Karpas-422 (cell line): ENCODE data around the gene CCDC78. TPM values are rescaled to one million over a fixed set of nuclear protein-coding genes. Genes with fewer than 3 reads are reported as not detected.
"Not testable (repeated sequence)": the region's sequence is repeated elsewhere in the genome, so short reads cannot be mapped to it uniquely, and the experiment has no call there.

ENCODE experiments used
- DNase-seq: peaks from one replicate; pipeline ENCODE4 v3.0.0-alpha.2; 2015
- H2AFZ ChIP-seq: fragments of 200-600 bp; sonication (generic); 2 replicates; pipeline ENCODE4 v1.6.1; 2014; ENCODE audit warnings: antibody characterized with exemption, low read length, mixed read lengths
- H3K27ac ChIP-seq: fragments of 200-600 bp; sonication (generic); 2 replicates; pipeline ENCODE4 v1.5.1; 2014; ENCODE audit warnings: mild to moderate bottlenecking, low read length, moderate library complexity
- H3K27me3 ChIP-seq: fragments of 200-600 bp; sonication (generic); 2 replicates; pipeline ENCODE4 v1.6.1; 2014; ENCODE audit warnings: low read length, mixed read lengths
- H3K36me3 ChIP-seq: fragments of 200-600 bp; sonication (generic); 2 replicates; pipeline ENCODE4 v1.6.1; 2014; ENCODE audit warnings: low read length, mixed read lengths; ENCODE audit not compliant: insufficient read depth
- H3K4me1 ChIP-seq: fragments of 200-600 bp; sonication (generic); 2 replicates; pipeline ENCODE4 v1.6.1; 2014; ENCODE audit warnings: mild to moderate bottlenecking, low read length, mixed read lengths
- H3K4me2 ChIP-seq: fragments of 200-600 bp; sonication (generic); 2 replicates; pipeline ENCODE4 v1.6.1; 2014; ENCODE audit warnings: low read length, low read depth, mild to moderate bottlenecking; ENCODE audit not compliant: poor library complexity, severe bottlenecking
- H3K4me3 ChIP-seq: fragments of 200-600 bp; sonication (generic); 2 replicates; pipeline ENCODE4 v1.5.1; 2014; ENCODE audit warnings: mild to moderate bottlenecking, antibody characterized with exemption, low read length, mixed read lengths
- H3K79me2 ChIP-seq: fragments of 200-600 bp; sonication (generic); 2 replicates; pipeline ENCODE4 v1.6.1; 2014; ENCODE audit warnings: mild to moderate bottlenecking, low read length, mixed read lengths
- H3K9ac ChIP-seq: fragments of 200-600 bp; sonication (generic); 2 replicates; pipeline ENCODE4 v1.6.0; 2014; ENCODE audit warnings: low read length
- H3K9me2 ChIP-seq: fragments of 200-600 bp; sonication (generic), shearing (Covaris generic); replicated peaks from 2 replicates; pipeline ENCODE4 v1.6.0; 2014; ENCODE audit warnings: mild to moderate bottlenecking, low read length, moderate library complexity; ENCODE audit not compliant: insufficient read depth
- H3K9me3 ChIP-seq: fragments of 300-700, 200-600 bp; sonication (generic); 2 replicates; pipeline ENCODE4 v1.6.1; 2014; ENCODE audit warnings: low read length, mixed read lengths
- H4K20me1 ChIP-seq: fragments of 200-600 bp; sonication (generic); 2 replicates; pipeline ENCODE4 v1.6.1; 2014; ENCODE audit warnings: mild to moderate bottlenecking, antibody characterized with exemption, low read length, low read depth; ENCODE audit not compliant: insufficient read depth
- total RNA-seq: library from RNA; depleted of rRNA; stranded (reverse); fragments of >200 nt; shearing (Covaris generic); gene quantifications from 2 replicates; pipeline ENCODE4 v1.2.3, GENCODE V29; 2014; ENCODE audit warnings: low replicate concordance

The CCDC78 gene
- total RNA-seq, 1 experiment from 2014 or later, result 29.4 TPM

- peaks cover 31% of the 10 kb centered on the region for H4K20me1 ChIP-seq
- H2AFZ ChIP-seq, result no peak overlapping the region
- H3K9me2 ChIP-seq, result no peaks in the 10 kb centered on the region
- DNase-seq, result no peak
- H3K36me3 ChIP-seq, result no peaks in the 10 kb centered on the region
- H3K27ac ChIP-seq, result peak overlapping the region; percentile 63
- H3K4me1 ChIP-seq, result peaks cover 52% of the 10 kb centered on the region
- H3K9ac ChIP-seq, result peak overlapping the region; percentile 84
- no peaks in the 10 kb centered on the region for H3K9me3 ChIP-seq
- peak overlapping the region; percentile 70 for H3K4me2 ChIP-seq
- peaks cover 7% of the 10 kb centered on the region; the same call in 1 of the 2 replicates for H3K79me2 ChIP-seq
- H3K4me3 ChIP-seq, result peak overlapping the region; percentile 81
- no peaks in the 10 kb centered on the region for H3K27me3 ChIP-seq
These were observed 10.1 kb downstream of the CCDC78 start for GRCh38 chr16:716200-716568.

GRCh38 chr16:715477-716199, 10.6 kb downstream of the CCDC78 start:
- H3K9ac ChIP-seq, result peak overlapping the region; percentile 84
- peak; percentile 74 for DNase-seq
- peak overlapping the region; percentile 63 for H3K27ac ChIP-seq
- no peaks in the 10 kb centered on the region for H3K9me2 ChIP-seq
- H3K79me2 ChIP-seq, result peaks cover 7% of the 10 kb centered on the region; the same call in 1 of the 2 replicates
- no peaks in the 10 kb centered on the region for H3K36me3 ChIP-seq
- H3K4me2 ChIP-seq, result peak overlapping the region; percentile 70
- H3K9me3 ChIP-seq, result no peaks in the 10 kb centered on the region
- H3K4me1 ChIP-seq, result peaks cover 52% of the 10 kb centered on the region
- peaks cover 31% of the 10 kb centered on the region for H4K20me1 ChIP-seq
- no peak overlapping the region for H2AFZ ChIP-seq
- no peaks in the 10 kb centered on the region for H3K27me3 ChIP-seq
- H3K4me3 ChIP-seq, result peak overlapping the region; percentile 81

- no peaks in the 10 kb centered on the region for H3K9me2 ChIP-seq
- peak within 1 kb of the TSS; percentile 70 for H3K4me2 ChIP-seq
- H3K36me3 ChIP-seq, result no peaks in the 10 kb centered on the region
- peak; percentile 96 for DNase-seq
- H3K9me3 ChIP-seq, result no peaks in the 10 kb centered on the region
- peaks cover 37% of the 10 kb centered on the region for H4K20me1 ChIP-seq
- peaks cover 50% of the 10 kb centered on the region for H3K4me1 ChIP-seq
- H3K27ac ChIP-seq, result peak within 1 kb of the TSS; percentile 63
- H3K9ac ChIP-seq, result peak within 1 kb of the TSS; percentile 84
- H2AFZ ChIP-seq, result 0 out of 2 replicates have a peak within 1 kb of the TSS, but pooled peaks have one; percentile 14
- peaks cover 4% of the 10 kb centered on the region; the same call in 1 of the 2 replicates for H3K79me2 ChIP-seq
- peak within 1 kb of the TSS; percentile 81 for H3K4me3 ChIP-seq
- no peaks in the 10 kb centered on the region for H3K27me3 ChIP-seq
These were observed 11.4 kb downstream of the CCDC78 start, which contains the start of gene METRN for GRCh38 chr16:714558-715476. Gene METRN, plus strand, starts transcription at chr16:715118. Its CDS starts 172 bp downstream, at chr16:715290.

GRCh38 chr16:714079-714478, 12.2 kb downstream of the CCDC78 start:
- Histone ChIP-seq H3K27me3 (no peaks in the 10 kb centered on the region), H2AFZ (no peak overlapping the region)

GRCh38 chr16:712740-713250, 13.4 kb downstream of the CCDC78 start:
- not testable (repeated sequence) for H3K27me3 ChIP-seq, H3K79me2 ChIP-seq, H2AFZ ChIP-seq, H3K27ac ChIP-seq, H3K4me3 ChIP-seq, H3K36me3 ChIP-seq, H3K9me3 ChIP-seq, H3K9me2 ChIP-seq, H3K9ac ChIP-seq, H3K4me2 ChIP-seq
- peaks cover 39% of the 10 kb centered on the region for H3K4me1 ChIP-seq
- DNase-seq, result peak; percentile 78
- peaks cover 35% of the 10 kb centered on the region for H4K20me1 ChIP-seq

More at GRCh38 chr16:714079-714478, 12.2 kb downstream of the CCDC78 start:
- no peak overlapping the region for H3K4me3 ChIP-seq
- H3K4me2 ChIP-seq, result peak overlapping the region; percentile 48
- peaks cover 46% of the 10 kb centered on the region for H3K4me1 ChIP-seq
- no peaks in the 10 kb centered on the region for H3K9me2 ChIP-seq
- H3K27ac ChIP-seq, result no peak overlapping the region
- H3K79me2 ChIP-seq, result peaks cover 4% of the 10 kb centered on the region; the same call in 1 of the 2 replicates
- no peaks in the 10 kb centered on the region for H3K9me3 ChIP-seq
- no peak overlapping the region for H3K9ac ChIP-seq
- DNase-seq, result no peak
- H3K36me3 ChIP-seq, result no peaks in the 10 kb centered on the region
- peaks cover 38% of the 10 kb centered on the region for H4K20me1 ChIP-seq

GRCh38 chr16:711548-712320, 14.5 kb downstream of the CCDC78 start:
- Histone ChIP-seq H3K27me3 (no peaks in the 10 kb centered on the region), H3K4me3 (no peak overlapping the region), H2AFZ (no peak overlapping the region), H3K27ac (no peak overlapping the region), H4K20me1 (peaks cover 25% of the 10 kb centered on the region; the same call in 1 of the 2 replicates), H3K4me2 (no peak overlapping the region), H3K9ac (no peak overlapping the region), H3K9me2 (no peaks in the 10 kb centered on the region), H3K9me3 (no peaks in the 10 kb centered on the region), H3K79me2 (peaks cover 4% of the 10 kb centered on the region; the same call in 1 of the 2 replicates), H3K4me1 (peaks cover 28% of the 10 kb centered on the region), H3K36me3 (no peaks in the 10 kb centered on the region)
- peak; percentile 90 for DNase-seq

- H3K9ac ChIP-seq, result no peak overlapping the region
- DNase-seq, result no peak
- H2AFZ ChIP-seq, result no peak overlapping the region
- no peak overlapping the region for H3K27ac ChIP-seq
- peaks cover 22% of the 10 kb centered on the region for H3K4me1 ChIP-seq
- no peak overlapping the region for H3K4me3 ChIP-seq
- H3K9me2 ChIP-seq, result no peaks in the 10 kb centered on the region
- H3K79me2 ChIP-seq, result peaks cover 3% of the 10 kb centered on the region; the same call in 1 of the 2 replicates
- no peaks in the 10 kb centered on the region for H3K9me3 ChIP-seq
- no peaks in the 10 kb centered on the region for H3K27me3 ChIP-seq
- no peak overlapping the region for H3K4me2 ChIP-seq
- H4K20me1 ChIP-seq, result peaks cover 20% of the 10 kb centered on the region; the same call in 1 of the 2 replicates
- H3K36me3 ChIP-seq, result no peaks in the 10 kb centered on the region
These were observed 15.2 kb downstream of the CCDC78 start for GRCh38 chr16:711084-711483.
